ENCODE measurements around the gene TRIP13. TPM values are rescaled to one million over a fixed set of nuclear protein-coding genes. Genes with fewer than 3 reads are reported as not detected.

TRIP13 gene
- total and polyA plus RNA-seq, 2 experiments from 2014 or later, result 19.5 to 20.4 TPM

DNA sequence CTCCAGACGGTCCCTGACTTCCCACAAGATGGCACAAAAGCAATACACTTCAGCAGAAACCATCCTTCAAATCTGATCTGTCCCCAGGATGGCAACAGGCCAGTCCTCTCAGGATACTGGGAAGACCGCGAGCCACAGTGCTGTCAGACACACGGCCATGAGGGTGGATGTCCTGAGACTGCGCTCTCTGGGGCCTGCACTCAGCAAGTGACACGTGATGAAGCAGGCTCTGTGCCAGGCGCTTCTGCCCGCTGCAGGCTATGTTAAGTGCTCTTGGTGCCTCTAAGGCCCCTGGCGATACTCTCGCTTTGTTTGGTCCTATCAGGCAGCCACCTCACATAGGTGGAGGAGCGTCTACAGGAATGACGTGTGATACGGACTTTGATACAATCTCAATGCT is 7.2 kb upstream of the TRIP13 start:
- in situ Hi-C loops (cut with MboI), result no loop called here
- Histone ChIP-seq H3K9ac (no peak overlapping the region), H3K4me3 (no peak overlapping the region), H3K27me3 (replicated peaks; ENCODE audit: insufficient read depth) (no peaks in the 10 kb centered on the region), H3K4me1 (ENCODE audit: insufficient read depth) (no peaks in the 10 kb centered on the region), H3K36me3 (ENCODE audit: low read depth) (peaks cover 26% of the 10 kb centered on the region; the same call in 1 of the 2 replicates), H3K79me2 (ENCODE audit: insufficient read depth) (peaks cover 85% of the 10 kb centered on the region), H2AFZ (no peak overlapping the region), H3K9me3 (ENCODE audit: low read depth) (no peaks in the 10 kb centered on the region), H3K9me2 (ENCODE audit: insufficient read depth) (no peaks in the 10 kb centered on the region), H3K27ac (no peak overlapping the region), H4K20me1 (ENCODE audit: insufficient read depth) (peaks cover 4% of the 10 kb centered on the region; the same call in 1 of the 2 replicates), H3F3A (ENCODE audit: insufficient read depth) (no peaks in the 10 kb centered on the region), H3K4me2 (ENCODE audit: unreplicated experiment) (no peak overlapping the region)
- no peak for DNase-seq
- 93 to 96% methylated on average over 13 of the region's 13 CpGs for WGBS, 2 experiments (ENCODE audit: low coverage in 1 of 2, low lambda C conversion rate in 2 of 2, missing lambda C conversion rate in 2 of 2)
- no peak for TF ChIP-seq EZH2 (IDR thresholded peaks at IDR 0.05; ENCODE audit: insufficient read depth, poor library complexity, severe bottlenecking)
- TF ChIP-seq EZH2phosphoT487 (IDR thresholded peaks at IDR 0.05; ENCODE audit: insufficient read depth, low read depth), result no peak

DNA sequence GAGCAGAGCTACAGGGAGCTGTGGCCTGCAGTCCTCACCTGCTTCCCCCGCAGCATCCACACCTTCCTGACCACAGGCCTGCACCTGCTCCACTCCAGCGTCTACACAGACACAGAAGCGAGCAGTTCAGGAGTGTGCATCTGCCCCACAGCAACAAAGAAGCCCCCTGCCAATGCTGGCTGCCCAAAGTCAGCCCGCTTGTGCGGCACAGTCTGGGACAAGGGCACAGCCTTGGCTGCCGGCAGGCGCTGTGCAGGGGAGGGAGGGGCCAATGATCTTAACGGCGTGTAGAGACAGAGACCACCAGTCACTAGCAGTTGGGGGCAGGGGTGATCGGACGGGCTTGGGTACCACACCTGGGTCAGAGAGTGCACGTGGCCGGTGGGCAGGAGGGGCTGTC is 6.6 kb upstream of the TRIP13 start:
- 93 to 95% methylated on average over 13 of the region's 13 CpGs for WGBS, 2 experiments (ENCODE audit: low coverage in 1 of 2, low lambda C conversion rate in 2 of 2, missing lambda C conversion rate in 2 of 2)
- no peak overlapping the region for H3K4me3 ChIP-seq
- no peak overlapping the region for H3K27ac ChIP-seq
- no peak for DNase-seq
- H3K4me1 ChIP-seq (ENCODE audit: insufficient read depth), result peaks cover 2% of the 10 kb centered on the region; the same call in 1 of the 2 replicates
- H3K4me2 ChIP-seq (ENCODE audit: unreplicated experiment), result no peak overlapping the region
- no peaks in the 10 kb centered on the region for H3K9me3 ChIP-seq (ENCODE audit: low read depth)
- H3K36me3 ChIP-seq (ENCODE audit: low read depth), result peaks cover 26% of the 10 kb centered on the region; the same call in 1 of the 2 replicates
- H4K20me1 ChIP-seq (ENCODE audit: insufficient read depth), result peaks cover 4% of the 10 kb centered on the region; the same call in 1 of the 2 replicates
- TF ChIP-seq EZH2 (IDR thresholded peaks at IDR 0.05; ENCODE audit: insufficient read depth, poor library complexity, severe bottlenecking), result no peak
- no peak for TF ChIP-seq EZH2phosphoT487 (IDR thresholded peaks at IDR 0.05; ENCODE audit: insufficient read depth, low read depth)
- in situ Hi-C loops (cut with MboI), result no loop called here
- H3K27me3 ChIP-seq (replicated peaks; ENCODE audit: insufficient read depth), result no peaks in the 10 kb centered on the region
- H3F3A ChIP-seq (ENCODE audit: insufficient read depth), result no peaks in the 10 kb centered on the region
- peaks cover 90% of the 10 kb centered on the region for H3K79me2 ChIP-seq (ENCODE audit: insufficient read depth)
- H3K9me2 ChIP-seq (ENCODE audit: insufficient read depth), result no peaks in the 10 kb centered on the region
- H2AFZ ChIP-seq, result no peak overlapping the region
- no peak overlapping the region for H3K9ac ChIP-seq

- no peak overlapping the region for H2AFZ ChIP-seq
- 93 to 94% methylated on average over 26 of the region's 26 CpGs for WGBS, 2 experiments (ENCODE audit: low coverage in 1 of 2, low lambda C conversion rate in 2 of 2, missing lambda C conversion rate in 2 of 2)
- H3K79me2 ChIP-seq (ENCODE audit: insufficient read depth), result peaks cover 92% of the 10 kb centered on the region
- TF ChIP-seq EZH2 (IDR thresholded peaks at IDR 0.05; ENCODE audit: insufficient read depth, poor library complexity, severe bottlenecking) (no peak), EZH2phosphoT487 (IDR thresholded peaks at IDR 0.05; ENCODE audit: insufficient read depth, low read depth) (no peak)
- no peak overlapping the region for H3K4me3 ChIP-seq
- H3K4me2 ChIP-seq (ENCODE audit: unreplicated experiment), result no peak overlapping the region
- H3K36me3 ChIP-seq (ENCODE audit: low read depth), result peaks cover 26% of the 10 kb centered on the region; the same call in 1 of the 2 replicates
- H4K20me1 ChIP-seq (ENCODE audit: insufficient read depth), result peaks cover 4% of the 10 kb centered on the region; the same call in 1 of the 2 replicates
- peaks cover 7% of the 10 kb centered on the region; the same call in 1 of the 2 replicates for H3K4me1 ChIP-seq (ENCODE audit: insufficient read depth)
- H3K27me3 ChIP-seq (replicated peaks; ENCODE audit: insufficient read depth), result no peaks in the 10 kb centered on the region
- no peaks in the 10 kb centered on the region for H3K9me3 ChIP-seq (ENCODE audit: low read depth)
- no peaks in the 10 kb centered on the region for H3K9me2 ChIP-seq (ENCODE audit: insufficient read depth)
- DNase-seq, result no peak
- H3K27ac ChIP-seq, result no peak overlapping the region
- in situ Hi-C loops (cut with MboI), result no loop called here
- no peaks in the 10 kb centered on the region for H3F3A ChIP-seq (ENCODE audit: insufficient read depth)
- no peak overlapping the region for H3K9ac ChIP-seq
Observed at GRCh38 chr5:886716-887325, 5.9 kb upstream of the TRIP13 start.

GRCh38 chr5:887947-888637 is 4.6 kb upstream of the TRIP13 start:
- H3K4me2 ChIP-seq (ENCODE audit: unreplicated experiment), result no peak overlapping the region
- 86 to 89% methylated on average over 14 of the region's 14 CpGs for WGBS, 2 experiments (ENCODE audit: low coverage in 1 of 2, low lambda C conversion rate in 2 of 2, missing lambda C conversion rate in 2 of 2)

More at GRCh38 chr5:887947-888637, 4.6 kb upstream of the TRIP13 start:
- Histone ChIP-seq H3K79me2 (ENCODE audit: insufficient read depth) (peaks cover 87% of the 10 kb centered on the region), H2AFZ (no peak overlapping the region), H3K4me1 (ENCODE audit: insufficient read depth) (peaks cover 7% of the 10 kb centered on the region; the same call in 1 of the 2 replicates), H3K4me3 (no peak overlapping the region), H3K9me2 (ENCODE audit: insufficient read depth) (no peaks in the 10 kb centered on the region), H3K9me3 (ENCODE audit: low read depth) (no peaks in the 10 kb centered on the region), H3K9ac (no peak overlapping the region), H3K27ac (no peak overlapping the region), H4K20me1 (ENCODE audit: insufficient read depth) (peaks cover 1% of the 10 kb centered on the region; the same call in 1 of the 2 replicates), H3K36me3 (ENCODE audit: low read depth) (peaks cover 26% of the 10 kb centered on the region; the same call in 1 of the 2 replicates), H3K27me3 (replicated peaks; ENCODE audit: insufficient read depth) (no peaks in the 10 kb centered on the region), H3F3A (ENCODE audit: insufficient read depth) (no peaks in the 10 kb centered on the region)
- in situ Hi-C loops (cut with MboI), result no loop called here
- no peak for DNase-seq
- TF ChIP-seq EZH2 (IDR thresholded peaks at IDR 0.05; ENCODE audit: insufficient read depth, poor library complexity, severe bottlenecking) (no peak), EZH2phosphoT487 (IDR thresholded peaks at IDR 0.05; ENCODE audit: insufficient read depth, low read depth) (no peak)
